EL (cell line): ENCODE results near the gene BCAS3.

Source experiments
- DNase-seq: peaks from one replicate; pipeline ENCODE4 v3.0.0-alpha.2; 2016

The BCAS3 gene

DNA sequence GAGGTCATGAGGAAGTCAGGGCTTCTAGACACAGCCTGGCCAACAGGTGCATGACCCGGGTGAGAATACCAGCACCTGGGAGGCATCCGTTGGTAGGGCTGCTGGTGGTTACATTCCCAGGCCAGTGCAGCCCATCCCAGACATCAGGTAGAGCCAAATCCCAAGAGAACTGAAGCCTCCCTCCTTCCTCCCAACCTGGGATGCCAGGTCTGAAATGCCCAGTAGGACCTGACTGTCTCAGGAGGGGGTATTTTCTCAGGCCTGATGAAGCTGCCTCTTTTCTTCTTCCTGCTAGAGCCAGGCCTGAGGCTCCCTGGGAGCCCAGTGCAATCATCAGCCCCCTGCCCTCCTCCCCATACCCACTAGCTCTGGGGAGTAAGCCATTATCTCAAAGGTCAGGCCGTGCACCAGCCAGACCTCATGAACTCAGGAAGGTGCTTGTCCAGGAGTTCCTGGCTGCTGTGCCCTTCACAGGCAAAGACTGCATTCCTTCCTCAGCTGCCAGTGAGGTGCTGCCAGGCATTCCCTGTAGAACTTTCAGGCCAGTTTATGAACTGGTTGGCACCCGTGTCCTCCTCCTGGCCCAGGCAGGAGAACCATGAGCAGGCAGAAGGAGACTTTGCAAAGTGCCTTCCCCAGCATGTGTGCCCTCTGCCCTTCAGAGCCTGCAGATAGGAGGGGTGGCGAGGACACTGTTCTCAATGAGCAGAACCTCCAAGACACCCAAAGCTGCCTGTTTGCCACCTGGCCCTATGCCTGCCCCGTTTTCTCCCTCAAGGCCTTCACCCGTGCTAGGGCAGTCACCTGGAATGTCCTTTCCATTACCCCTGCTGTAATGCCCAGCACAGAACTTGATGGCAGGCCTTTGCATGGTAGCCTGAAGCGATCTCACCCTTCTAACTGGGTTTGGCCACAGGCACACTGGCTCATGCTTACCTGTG, 729.6 kb downstream of the BCAS3 start:
- no peak for DNase-seq

- no peak for DNase-seq
Observed at GRCh38 chr17:61408151-61409041, 730.7 kb downstream of the BCAS3 start.

- DNase-seq = peak; percentile 76
Observed at GRCh38 chr17:61409301-61410112, 731.9 kb downstream of the BCAS3 start.

GRCh38 chr17:61410141-61411010, 732.7 kb downstream of the BCAS3 start:
- peak; percentile 85 for DNase-seq

- DNase-seq = no peak
Observed at GRCh38 chr17:61411011-61411260, 733.3 kb downstream of the BCAS3 start.

DNA sequence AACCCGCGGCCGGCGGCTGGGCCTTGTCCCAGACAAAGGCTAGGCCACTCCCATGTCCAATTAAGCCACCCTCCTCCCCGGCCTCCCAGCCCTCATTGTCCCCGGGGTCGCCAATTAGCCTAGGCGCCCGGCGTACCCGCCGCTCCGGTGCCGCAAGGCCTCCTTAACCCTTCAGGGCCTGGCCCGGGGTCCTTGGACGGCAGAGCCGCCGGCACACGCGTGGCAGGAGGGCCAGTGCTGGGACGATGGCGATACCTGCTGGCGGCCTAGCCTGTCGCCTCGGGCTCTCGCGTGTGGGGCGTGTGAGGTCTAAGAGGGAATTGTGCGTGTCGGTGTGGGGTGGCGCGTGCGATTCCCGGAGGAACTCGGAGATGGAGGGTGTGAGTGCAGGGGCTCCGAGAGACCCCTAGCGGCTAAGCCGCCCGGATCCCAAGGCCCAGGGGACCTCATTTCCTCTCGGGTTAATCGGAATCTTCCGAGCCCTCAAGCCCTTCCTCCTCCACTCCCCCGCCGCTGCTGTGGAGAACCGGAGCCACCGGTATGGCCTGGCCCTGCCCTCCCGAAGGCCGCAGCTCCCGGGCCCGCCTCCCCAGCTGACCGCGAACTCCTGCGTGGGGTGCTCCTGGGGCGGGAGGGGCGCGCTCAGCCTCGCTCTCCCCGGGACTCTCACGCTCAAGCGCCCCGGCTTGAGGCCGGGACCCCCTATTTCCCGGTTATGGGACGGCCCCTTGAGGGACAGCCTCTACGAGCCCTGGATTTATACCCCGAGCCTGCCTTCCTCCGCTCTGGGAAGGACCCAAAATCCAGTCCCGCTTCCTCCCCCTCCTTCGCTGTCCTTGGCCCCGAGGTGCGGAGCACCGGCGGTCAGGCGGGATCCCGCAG, 733.9 kb downstream of the BCAS3 start:
- DNase-seq = peak; percentile 79

- peak; percentile 91 for DNase-seq
Observed at GRCh38 chr17:61412143-61412859, 734.6 kb downstream of the BCAS3 start.

GRCh38 chr17:61412860-61413660, 735.4 kb downstream of the BCAS3 start:
- DNase-seq = no peak

DNA sequence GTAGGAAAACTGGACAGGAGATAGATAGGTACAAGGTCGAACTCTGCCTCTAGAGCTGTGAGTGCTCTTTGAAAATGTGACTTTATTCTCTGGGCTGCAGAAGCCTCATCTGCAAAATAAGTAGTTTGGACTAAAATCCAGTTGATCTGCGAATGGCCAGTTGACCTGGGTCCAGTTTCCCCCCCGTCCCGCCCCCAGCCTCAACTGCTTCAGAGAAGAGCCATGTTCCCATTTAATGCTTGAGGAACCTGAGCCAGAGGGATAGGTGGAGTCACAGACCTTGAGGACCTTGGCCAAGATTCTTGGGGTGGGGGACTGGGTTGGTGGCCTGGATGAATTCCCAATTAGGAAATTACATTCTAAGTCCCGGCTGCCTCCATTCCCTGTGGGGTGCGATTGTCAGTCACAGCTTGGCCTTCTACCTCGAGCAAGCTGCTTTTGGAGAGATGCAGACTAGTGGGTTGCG, 736.0 kb downstream of the BCAS3 start:
- DNase-seq = no peak

- no peak for DNase-seq
Observed at GRCh38 chr17:61414141-61414935, 736.7 kb downstream of the BCAS3 start.

DNA sequence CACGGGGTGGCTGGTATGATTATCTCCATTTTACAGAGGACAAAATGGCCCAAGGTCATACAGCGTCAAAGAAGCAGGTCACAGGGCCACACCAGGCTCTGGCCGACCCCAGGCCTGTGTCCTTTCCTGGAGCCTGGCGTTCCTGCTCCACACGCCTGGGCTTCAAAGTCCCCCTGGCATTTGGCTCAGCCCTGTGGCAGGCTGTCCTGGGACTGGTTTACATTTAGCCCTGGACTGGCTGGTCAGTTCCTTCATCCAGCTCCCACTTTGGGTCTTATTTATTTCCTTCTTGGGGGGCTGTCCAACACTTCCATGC, 737.2 kb downstream of the BCAS3 start:
- no peak for DNase-seq

- DNase-seq = peak; percentile 52
Observed at GRCh38 chr17:61415374-61416210, 737.9 kb downstream of the BCAS3 start.

- DNase-seq = no peak
Observed at GRCh38 chr17:61416211-61416539, 738.5 kb downstream of the BCAS3 start.

DNA sequence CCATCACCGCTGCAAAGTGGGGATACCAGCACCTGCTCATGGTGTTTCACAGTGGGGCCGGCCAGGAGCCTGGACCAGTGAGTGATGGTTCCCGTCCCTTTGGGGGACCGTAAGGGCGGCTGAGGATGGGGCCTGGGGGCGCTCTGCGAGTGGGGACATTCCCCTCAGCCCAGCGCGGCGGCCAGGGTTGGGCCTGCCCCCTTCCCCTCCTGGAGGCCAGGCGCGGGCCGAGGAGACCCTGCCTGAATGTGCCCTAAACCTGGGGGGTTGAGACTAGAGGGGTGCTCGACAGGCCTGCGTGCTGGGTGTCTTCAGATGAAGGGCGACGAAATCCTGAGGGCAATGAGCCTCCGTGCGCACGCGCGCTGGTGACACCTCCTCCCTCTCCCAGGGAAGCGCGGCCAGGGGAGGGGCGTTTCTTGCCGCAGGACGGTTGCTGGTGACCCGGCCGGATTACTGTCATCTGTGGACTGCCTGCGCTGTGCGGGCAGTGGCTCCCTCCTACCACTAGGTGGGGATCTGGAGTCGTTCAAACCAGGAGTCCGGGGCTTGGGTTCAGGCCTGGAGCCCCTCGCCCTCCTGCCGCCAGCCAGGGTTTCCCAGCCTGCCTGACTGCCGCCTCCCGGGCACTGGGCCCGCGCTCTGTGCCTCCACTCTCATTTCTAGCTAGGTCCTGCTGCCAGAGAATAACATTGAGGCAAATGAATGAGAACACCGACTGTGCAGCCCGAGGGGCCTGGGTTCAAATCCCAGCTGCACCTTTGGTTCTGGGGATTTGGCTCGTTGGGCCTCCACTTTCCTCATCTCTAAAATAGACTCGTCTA, 739.1 kb downstream of the BCAS3 start:
- DNase-seq = peak; percentile 95

DNA sequence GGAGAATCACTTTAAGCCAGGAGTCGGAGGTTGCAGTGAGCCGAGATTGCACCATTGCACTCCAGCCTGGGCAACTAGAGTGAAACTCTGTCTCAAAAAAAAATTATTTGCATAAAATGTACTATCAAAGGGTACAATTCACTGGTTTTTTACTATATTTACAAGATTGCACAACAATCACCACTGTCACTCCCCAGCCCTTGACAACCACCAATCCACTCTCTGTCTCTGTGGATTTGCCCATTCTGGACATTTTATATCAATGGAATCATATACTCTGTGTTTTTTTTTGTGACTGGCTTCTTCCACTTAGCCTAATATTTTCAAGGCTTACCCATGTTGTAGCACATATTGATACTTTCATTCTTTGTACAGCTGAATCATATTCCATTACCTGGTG, 740.8 kb downstream of the BCAS3 start:
- no peak for DNase-seq

GRCh38 chr17:61419496-61420046, 741.9 kb downstream of the BCAS3 start:
- DNase-seq = no peak

- no peak for DNase-seq
Observed at GRCh38 chr17:61420052-61420451, 742.4 kb downstream of the BCAS3 start.
